DND-41 (cell line): ENCODE measurements around the gene SMG7.
"Not testable (repeated sequence)": the region's sequence is repeated elsewhere in the genome, so short reads cannot be mapped to it uniquely, and the experiment has no call there.

Experiments
- ATAC-seq: fragments of 200-7000 bp; cut with Tn5 transposase; 3 replicates; pipeline ENCODE4 v1.9.1; 2021; ENCODE audit warnings: low read depth; ENCODE audit not compliant: insufficient read depth
- DNase-seq: peaks from one replicate; pipeline ENCODE4 v3.0.0-alpha.2; 2020
- H2AFZ ChIP-seq: 2 replicates; pipeline ENCODE4 v1.6.0; 2012; ENCODE audit warnings: low read depth, low read length
- H3K27ac ChIP-seq: 2 replicates; pipeline ENCODE4 v1.5.1; 2012; ENCODE audit warnings: low read length, inconsistent platforms
- H3K27me3 ChIP-seq: fragments of 200-600 bp; sonication (generic); 2 replicates; pipeline ENCODE4 v1.6.0; 2012; ENCODE audit warnings: low read length, mild to moderate bottlenecking, inconsistent platforms; ENCODE audit not compliant: insufficient read depth, poor library complexity
- H3K36me3 ChIP-seq: 2 replicates; pipeline ENCODE4 v1.5.1; 2012; ENCODE audit warnings: low read length, inconsistent platforms; ENCODE audit not compliant: insufficient read depth
- H3K4me1 ChIP-seq: 2 replicates; pipeline ENCODE4 v1.5.1; 2012; ENCODE audit warnings: mild to moderate bottlenecking, low read length; ENCODE audit not compliant: insufficient read depth
- H3K4me2 ChIP-seq: 2 replicates; pipeline ENCODE4 v1.6.0; 2012; ENCODE audit warnings: mild to moderate bottlenecking, moderate library complexity, low read length, inconsistent platforms; ENCODE audit not compliant: insufficient read depth
- H3K4me3 ChIP-seq, 2 experiments: fragments of 200-600 bp in 1 of 2; shearing (Covaris generic) in 1 of 2; 2 replicates each; pipeline ENCODE4 v1.5.1; 2012 to 2016; ENCODE audit warnings: inconsistent platforms in 2 of 2, low read length in 2 of 2, mild to moderate bottlenecking in 2 of 2, low read depth in 1 of 2, moderate library complexity in 1 of 2
- H3K79me2 ChIP-seq: 2 replicates; pipeline ENCODE4 v1.6.0; 2012; ENCODE audit warnings: low read length, inconsistent platforms; ENCODE audit not compliant: insufficient read depth
- H3K9ac ChIP-seq: 2 replicates; pipeline ENCODE4 v1.6.0; 2012; ENCODE audit warnings: low read depth, mild to moderate bottlenecking, inconsistent platforms, low read length, moderate library complexity
- H3K9me3 ChIP-seq: 2 replicates; pipeline ENCODE4 v1.5.1; 2012; ENCODE audit warnings: low read length, moderate library complexity, mild to moderate bottlenecking, inconsistent platforms; ENCODE audit not compliant: insufficient read depth, severe bottlenecking
- H4K20me1 ChIP-seq: 2 replicates; pipeline ENCODE4 v1.6.0; 2012; ENCODE audit warnings: low read length; ENCODE audit not compliant: insufficient read depth
- EZH2 ChIP-seq: IDR thresholded peaks from 3 replicates; pipeline ENCODE4 v1.6.1; 2012; ENCODE audit warnings: borderline replicate concordance, low read depth, mild to moderate bottlenecking, moderate library complexity, low read length, inconsistent platforms; ENCODE audit not compliant: severe bottlenecking
- TF ChIP-seq, protein P1 (sequence below): IDR thresholded peaks from 2 replicates; pipeline ENCODE4 v1.5.1; 2012; ENCODE audit warnings: borderline replicate concordance, low read length, moderate library complexity, mild to moderate bottlenecking; ENCODE audit not compliant: poor library complexity, severe bottlenecking; ENCODE audit errors: extremely low read depth

The SMG7 gene, protein sequence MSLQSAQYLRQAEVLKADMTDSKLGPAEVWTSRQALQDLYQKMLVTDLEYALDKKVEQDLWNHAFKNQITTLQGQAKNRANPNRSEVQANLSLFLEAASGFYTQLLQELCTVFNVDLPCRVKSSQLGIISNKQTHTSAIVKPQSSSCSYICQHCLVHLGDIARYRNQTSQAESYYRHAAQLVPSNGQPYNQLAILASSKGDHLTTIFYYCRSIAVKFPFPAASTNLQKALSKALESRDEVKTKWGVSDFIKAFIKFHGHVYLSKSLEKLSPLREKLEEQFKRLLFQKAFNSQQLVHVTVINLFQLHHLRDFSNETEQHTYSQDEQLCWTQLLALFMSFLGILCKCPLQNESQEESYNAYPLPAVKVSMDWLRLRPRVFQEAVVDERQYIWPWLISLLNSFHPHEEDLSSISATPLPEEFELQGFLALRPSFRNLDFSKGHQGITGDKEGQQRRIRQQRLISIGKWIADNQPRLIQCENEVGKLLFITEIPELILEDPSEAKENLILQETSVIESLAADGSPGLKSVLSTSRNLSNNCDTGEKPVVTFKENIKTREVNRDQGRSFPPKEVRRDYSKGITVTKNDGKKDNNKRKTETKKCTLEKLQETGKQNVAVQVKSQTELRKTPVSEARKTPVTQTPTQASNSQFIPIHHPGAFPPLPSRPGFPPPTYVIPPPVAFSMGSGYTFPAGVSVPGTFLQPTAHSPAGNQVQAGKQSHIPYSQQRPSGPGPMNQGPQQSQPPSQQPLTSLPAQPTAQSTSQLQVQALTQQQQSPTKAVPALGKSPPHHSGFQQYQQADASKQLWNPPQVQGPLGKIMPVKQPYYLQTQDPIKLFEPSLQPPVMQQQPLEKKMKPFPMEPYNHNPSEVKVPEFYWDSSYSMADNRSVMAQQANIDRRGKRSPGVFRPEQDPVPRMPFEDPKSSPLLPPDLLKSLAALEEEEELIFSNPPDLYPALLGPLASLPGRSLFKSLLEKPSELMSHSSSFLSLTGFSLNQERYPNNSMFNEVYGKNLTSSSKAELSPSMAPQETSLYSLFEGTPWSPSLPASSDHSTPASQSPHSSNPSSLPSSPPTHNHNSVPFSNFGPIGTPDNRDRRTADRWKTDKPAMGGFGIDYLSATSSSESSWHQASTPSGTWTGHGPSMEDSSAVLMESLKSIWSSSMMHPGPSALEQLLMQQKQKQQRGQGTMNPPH

DNA sequence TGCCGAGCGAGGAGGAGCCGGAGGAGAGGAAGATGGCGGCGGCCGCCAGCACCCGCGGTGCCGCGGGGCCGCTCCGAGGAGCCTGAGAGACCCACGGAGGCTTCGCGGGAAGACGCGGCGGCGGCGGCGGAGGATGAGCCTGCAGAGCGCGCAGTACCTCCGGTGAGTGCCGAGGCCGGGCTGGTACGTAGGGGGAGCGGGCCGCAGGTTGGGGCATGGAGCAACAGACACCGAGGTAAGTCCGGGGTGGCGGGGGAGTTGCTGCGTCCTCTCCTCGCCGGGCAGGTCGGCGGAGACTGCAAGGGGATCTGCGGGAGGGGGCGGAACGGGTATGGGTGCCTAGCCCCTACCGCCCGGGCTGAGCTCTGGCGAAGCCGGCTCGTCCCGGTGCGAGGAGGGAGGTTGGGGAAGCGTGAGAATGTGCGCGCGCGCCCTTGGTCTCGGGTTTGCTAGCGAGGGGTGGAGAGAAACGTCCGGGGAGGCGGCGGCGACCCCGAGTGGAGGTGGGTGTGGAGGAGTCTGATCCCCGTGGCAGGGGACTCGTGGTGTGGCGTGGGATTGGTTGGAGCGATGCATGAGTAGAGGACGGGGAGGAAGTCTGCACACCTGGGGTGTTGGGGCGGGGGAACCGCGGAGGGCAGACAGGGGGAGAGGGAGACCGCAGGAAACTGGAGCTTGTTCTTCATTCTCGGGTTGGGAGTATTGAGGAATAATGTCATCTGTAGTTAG lies at the start of gene SMG7:
SMG7 (plus strand) TSS at position 12 of the 729 bp plus-strand sequence; CDS start at position 134, 122 bp downstream.
- Histone ChIP-seq H3K27ac (peak within 1 kb of the TSS; percentile 99), H4K20me1 (peaks cover 23% of the 10 kb centered on the region), H3K27me3 (no peaks in the 10 kb centered on the region), H3K36me3 (peaks cover 15% of the 10 kb centered on the region), H3K4me1 (peaks cover 64% of the 10 kb centered on the region), H3K9ac (peak within 1 kb of the TSS; percentile 97), H2AFZ (peak within 1 kb of the TSS; percentile 90), H3K4me2 (peak within 1 kb of the TSS; percentile 81), H3K9me3 (no peaks in the 10 kb centered on the region), H3K79me2 (peaks cover 53% of the 10 kb centered on the region), H3K4me3 (peak within 1 kb of the TSS; percentile 62 to 88)
- no peak for TF ChIP-seq EZH2
- TF ChIP-seq, protein P1, sequence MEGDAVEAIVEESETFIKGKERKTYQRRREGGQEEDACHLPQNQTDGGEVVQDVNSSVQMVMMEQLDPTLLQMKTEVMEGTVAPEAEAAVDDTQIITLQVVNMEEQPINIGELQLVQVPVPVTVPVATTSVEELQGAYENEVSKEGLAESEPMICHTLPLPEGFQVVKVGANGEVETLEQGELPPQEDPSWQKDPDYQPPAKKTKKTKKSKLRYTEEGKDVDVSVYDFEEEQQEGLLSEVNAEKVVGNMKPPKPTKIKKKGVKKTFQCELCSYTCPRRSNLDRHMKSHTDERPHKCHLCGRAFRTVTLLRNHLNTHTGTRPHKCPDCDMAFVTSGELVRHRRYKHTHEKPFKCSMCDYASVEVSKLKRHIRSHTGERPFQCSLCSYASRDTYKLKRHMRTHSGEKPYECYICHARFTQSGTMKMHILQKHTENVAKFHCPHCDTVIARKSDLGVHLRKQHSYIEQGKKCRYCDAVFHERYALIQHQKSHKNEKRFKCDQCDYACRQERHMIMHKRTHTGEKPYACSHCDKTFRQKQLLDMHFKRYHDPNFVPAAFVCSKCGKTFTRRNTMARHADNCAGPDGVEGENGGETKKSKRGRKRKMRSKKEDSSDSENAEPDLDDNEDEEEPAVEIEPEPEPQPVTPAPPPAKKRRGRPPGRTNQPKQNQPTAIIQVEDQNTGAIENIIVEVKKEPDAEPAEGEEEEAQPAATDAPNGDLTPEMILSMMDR, result no peak
- peak; percentile 44 for ATAC-seq
- peak; percentile 79 for DNase-seq

- Histone ChIP-seq H3K79me2 (no peaks in the 10 kb centered on the region), H3K27me3 (peaks cover 2% of the 10 kb centered on the region), H3K4me3 (no peak overlapping the region), H3K4me1 (no peaks in the 10 kb centered on the region), H3K9ac (no peak overlapping the region), H3K4me2 (no peak overlapping the region), H3K36me3 (no peaks in the 10 kb centered on the region), H4K20me1 (no peaks in the 10 kb centered on the region), H3K9me3 (no peaks in the 10 kb centered on the region), H3K27ac (no peak overlapping the region), H2AFZ (no peak overlapping the region)
- TF ChIP-seq, protein P1, result no peak
- no peak for TF ChIP-seq EZH2
- DNase-seq (no peak), ATAC-seq (no peak)
Observed at GRCh38 chr1:183423541-183423940, 48.8 kb upstream of the SMG7 start.

DNA sequence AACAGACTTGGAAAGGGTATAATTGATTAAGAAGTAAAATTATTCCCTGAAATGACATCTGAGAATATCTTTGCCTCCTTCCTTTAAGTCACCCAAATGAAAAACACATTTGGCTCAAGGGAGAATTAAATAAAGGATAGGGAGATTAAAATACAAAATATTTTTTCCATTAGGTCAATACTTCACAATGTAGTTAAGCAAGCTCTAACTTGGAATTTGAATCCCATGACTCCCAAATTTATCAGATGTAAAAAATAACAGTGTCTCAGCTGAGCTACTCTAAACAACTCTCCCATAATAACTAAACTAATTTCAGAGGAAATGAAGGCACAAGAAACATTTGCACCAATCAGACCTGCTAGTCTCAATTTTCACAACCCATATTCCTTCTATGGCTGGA lies 47.6 kb upstream of the SMG7 start:
- ATAC-seq (no peak), DNase-seq (no peak)
- Histone ChIP-seq H3K4me1 (no peaks in the 10 kb centered on the region), H3K36me3 (no peaks in the 10 kb centered on the region), H2AFZ (no peak overlapping the region), H3K9me3 (no peaks in the 10 kb centered on the region), H3K4me3 (no peak overlapping the region), H3K9ac (no peak overlapping the region), H3K4me2 (no peak overlapping the region), H3K27me3 (peaks cover 4% of the 10 kb centered on the region), H3K79me2 (no peaks in the 10 kb centered on the region), H3K27ac (no peak overlapping the region), H4K20me1 (no peaks in the 10 kb centered on the region)
- TF ChIP-seq, protein P1, result no peak

- not testable (repeated sequence) for H3K36me3 ChIP-seq, ATAC-seq, H3K9me3 ChIP-seq, H3K79me2 ChIP-seq, H3K4me2 ChIP-seq, H3K4me3 ChIP-seq, H4K20me1 ChIP-seq, H3K27ac ChIP-seq, DNase-seq, H3K4me1 ChIP-seq, H2AFZ ChIP-seq, H3K27me3 ChIP-seq, H3K9ac ChIP-seq
Observed at GRCh38 chr1:183427591-183427990, 44.7 kb upstream of the SMG7 start.
